HCT116 (cell line): ENCODE results near the gene SAMD9L.

ENCODE experiments used
- CBX3 ChIP-seq: IDR thresholded peaks from 2 replicates; pipeline ENCODE4 v1.6.1; 2012; ENCODE audit warnings: low read depth
- CTCF ChIP-seq, 3 experiments: fragments of 200-600 bp in 1 of 3; sonication (generic) in 1 of 3; IDR thresholded peaks in 2 of 3; conservative IDR thresholded peaks in 1 of 3; 2 replicates each; pipeline ENCODE4 v1.5.1; 2012 to 2017; ENCODE audit warnings: low read depth in 2 of 3, low read length in 2 of 3, antibody characterized with exemption in 1 of 3, borderline replicate concordance in 1 of 3, control low read depth in 1 of 3, mild to moderate bottlenecking in 1 of 3, mixed read lengths in 1 of 3, mixed run types in 1 of 3, moderate library complexity in 1 of 3; ENCODE audit not compliant: insufficient read depth in 1 of 3
- EZH2 ChIP-seq: fragments of 200-600 bp; sonication (generic); IDR thresholded peaks from 2 replicates; pipeline ENCODE4 v1.6.1; 2017; ENCODE audit warnings: antibody characterized with exemption, mixed run types
- FOSL1 ChIP-seq: IDR thresholded peaks from 2 replicates; pipeline ENCODE4 v1.6.1; 2012; ENCODE audit warnings: low read depth
- REST ChIP-seq: IDR thresholded peaks from 2 replicates; pipeline ENCODE4 v1.6.1; 2012; ENCODE audit warnings: low read depth
- YY1 ChIP-seq: IDR thresholded peaks from 2 replicates; pipeline ENCODE4 v1.6.1; 2011; ENCODE audit warnings: low read length, low read depth, moderate library complexity, mild to moderate bottlenecking; ENCODE audit not compliant: insufficient replicate concordance; ENCODE audit errors: extremely low read depth
- ZFX ChIP-seq: fragments of 450-650 bp; IDR thresholded peaks from 2 replicates; pipeline ENCODE4 v1.6.1; 2017

- TF ChIP-seq CTCF (IDR thresholded peaks at IDR 0.05 in 2 of 3, conservative IDR thresholded peaks at IDR 0.05 in 1 of 3; ENCODE audit: borderline replicate concordance in 1 of 3, insufficient read depth in 1 of 3, low read depth in 2 of 3, low read length in 2 of 3) (no peak), EZH2 (no peak), CBX3 (no peak), YY1 (no peak), ZFX (no peak), REST (no peak), FOSL1 (no peak)
These were observed 17.3 kb upstream of the SAMD9L start for GRCh38 chr7:93165447-93165846.
